HepG2 (cell line): ENCODE data around the gene COQ8B. TPM values are rescaled to one million over a fixed set of nuclear protein-coding genes. Genes with fewer than 3 reads are reported as not detected.

Source experiments
- ASH2L ChIP-seq: fragments of 300-600, 200-600 bp; sonication (generic); IDR thresholded peaks from 2 replicates; pipeline ENCODE4 v1.7.0; 2017; ENCODE audit warnings: low read depth, mild to moderate bottlenecking, moderate library complexity, mixed read lengths, low read length; ENCODE audit not compliant: insufficient read length
- ATRX ChIP-seq: sonication (generic); formaldehyde crosslinking; IDR thresholded peaks from 2 replicates; pipeline ENCODE4 v1.4.0; 2020; ENCODE audit warnings: missing genetic modification reagents, borderline replicate concordance
- CEBPG ChIP-seq: IDR thresholded peaks from 2 replicates; pipeline ENCODE4 v1.6.1; 2016
- HIVEP1 ChIP-seq: sonication (generic); formaldehyde crosslinking; IDR thresholded peaks from 2 replicates; pipeline ENCODE4 v1.4.0; 2020; ENCODE audit warnings: mild to moderate bottlenecking, missing genetic modification reagents
- KAT7 ChIP-seq: IDR thresholded peaks from 2 replicates; pipeline ENCODE4 v1.6.1; 2018; ENCODE audit warnings: borderline replicate concordance, missing compliant biosample characterization
- NCOA1 ChIP-seq: sonication (generic); formaldehyde crosslinking; IDR thresholded peaks from 2 replicates; pipeline ENCODE4 v1.9.0; 2021; ENCODE audit warnings: missing genetic modification reagents
- POLR2AphosphoS5 ChIP-seq: IDR thresholded peaks from 2 replicates; pipeline ENCODE4 v1.6.1; 2012; ENCODE audit warnings: low read depth, low read length
- RBM39 ChIP-seq: fragments of 200-400 bp; formaldehyde crosslinking; IDR thresholded peaks from one replicate; pipeline ENCODE4 v1.6.1; 2018; ENCODE audit warnings: antibody characterized with exemption, mild to moderate bottlenecking, low read depth, low read length; ENCODE audit not compliant: poor library complexity, severe bottlenecking
- RFX3 ChIP-seq: IDR thresholded peaks from 2 replicates; pipeline ENCODE4 v1.6.1; 2016; ENCODE audit warnings: missing biosample characterization, missing genetic modification reagents
- RFXANK ChIP-seq: IDR thresholded peaks from 2 replicates; pipeline ENCODE4 v1.6.1; 2016
- SP140L ChIP-seq: sonication (generic); formaldehyde crosslinking; IDR thresholded peaks from 2 replicates; pipeline ENCODE4 v1.4.0; 2020; ENCODE audit warnings: missing genetic modification reagents, borderline replicate concordance
- TARDBP ChIP-seq: sonication (generic); formaldehyde crosslinking; IDR thresholded peaks from 2 replicates; pipeline ENCODE4 v1.8.0; 2022; ENCODE audit warnings: mild to moderate bottlenecking, missing genetic modification reagents
- U2AF2 ChIP-seq: fragments of 200-400 bp; formaldehyde crosslinking; IDR thresholded peaks from 2 replicates; pipeline ENCODE4 v1.6.1; 2017; ENCODE audit warnings: low read depth, mild to moderate bottlenecking, low read length
- ZNF264 ChIP-seq: sonication (generic); formaldehyde crosslinking; IDR thresholded peaks from 2 replicates; pipeline ENCODE4 v1.4.0; 2020; ENCODE audit warnings: missing genetic modification reagents
- ZNF451 ChIP-seq: sonication (generic); formaldehyde crosslinking; IDR thresholded peaks from 2 replicates; pipeline ENCODE4 v1.5.0; 2020; ENCODE audit warnings: mild to moderate bottlenecking, missing genetic modification reagents
- ZNF460 ChIP-seq: sonication (generic); formaldehyde crosslinking; IDR thresholded peaks from 2 replicates; pipeline ENCODE4 v1.5.1; 2020; ENCODE audit warnings: missing genetic modification reagents, mild to moderate bottlenecking, borderline replicate concordance
- ZNF557 ChIP-seq: sonication (generic); formaldehyde crosslinking; IDR thresholded peaks from 2 replicates; pipeline ENCODE4 v1.4.0; 2020; ENCODE audit warnings: missing genetic modification reagents
- ZNF720 ChIP-seq: sonication (generic); formaldehyde crosslinking; IDR thresholded peaks from 2 replicates; pipeline ENCODE4 v1.4.0; 2020; ENCODE audit warnings: missing genetic modification reagents
- polyA plus RNA-seq, 8 experiments: library from polyadenylated mRNA; depleted of rRNA in 3 of 8; stranded (reverse) in 7 of 8; unstranded in 1 of 8; fragments of >200 nt; fragmentation: Illumina TruSeq in 4 of 8; extraction: Trizol in 4 of 8; gene quantifications; 2 replicates each; pipeline versions ENCODE4 v1.2.1 to v1.2.3, GENCODE V29; 2011 to 2016; ENCODE audit warnings: low read depth in 4 of 8, missing spikeins in 1 of 8, mixed read lengths in 1 of 8; ENCODE audit not compliant: insufficient read depth in 1 of 8
- total RNA-seq, 5 experiments: library from RNA; depleted of rRNA; stranded (reverse); fragments of >200 nt; fragmentation: Illumina TruSeq; extraction: Trizol; gene quantifications; 2 replicates each; pipeline ENCODE4 v1.2.3, GENCODE V29; 2016; ENCODE audit warnings: low read depth in 1 of 5
- TF ChIP-seq, protein P1 (sequence below): sonication (generic); formaldehyde crosslinking; IDR thresholded peaks from 2 replicates; pipeline ENCODE4 v1.4.0; 2020; ENCODE audit warnings: mild to moderate bottlenecking, missing genetic modification reagents, borderline replicate concordance
- TF ChIP-seq, protein P2 (sequence below): sonication (generic); formaldehyde crosslinking; IDR thresholded peaks from 2 replicates; pipeline ENCODE4 v1.4.0; 2020; ENCODE audit warnings: missing genetic modification reagents
- TF ChIP-seq, protein P3 (sequence below): sonication (generic); formaldehyde crosslinking; IDR thresholded peaks from 2 replicates; pipeline ENCODE4 v1.4.0; 2020; ENCODE audit warnings: missing genetic modification reagents
- TF ChIP-seq, protein P4 (sequence below): sonication (generic); formaldehyde crosslinking; IDR thresholded peaks from 2 replicates; pipeline ENCODE4 v1.8.1; 2023; ENCODE audit warnings: mild to moderate bottlenecking, missing genetic modification reagents

The COQ8B gene
- total and polyA plus RNA-seq, 2 of the 13 experiments (the other 11 are each of a cell fraction or from before 2014, with no cell fraction given), result 12.3 to 17.2 TPM

DNA sequence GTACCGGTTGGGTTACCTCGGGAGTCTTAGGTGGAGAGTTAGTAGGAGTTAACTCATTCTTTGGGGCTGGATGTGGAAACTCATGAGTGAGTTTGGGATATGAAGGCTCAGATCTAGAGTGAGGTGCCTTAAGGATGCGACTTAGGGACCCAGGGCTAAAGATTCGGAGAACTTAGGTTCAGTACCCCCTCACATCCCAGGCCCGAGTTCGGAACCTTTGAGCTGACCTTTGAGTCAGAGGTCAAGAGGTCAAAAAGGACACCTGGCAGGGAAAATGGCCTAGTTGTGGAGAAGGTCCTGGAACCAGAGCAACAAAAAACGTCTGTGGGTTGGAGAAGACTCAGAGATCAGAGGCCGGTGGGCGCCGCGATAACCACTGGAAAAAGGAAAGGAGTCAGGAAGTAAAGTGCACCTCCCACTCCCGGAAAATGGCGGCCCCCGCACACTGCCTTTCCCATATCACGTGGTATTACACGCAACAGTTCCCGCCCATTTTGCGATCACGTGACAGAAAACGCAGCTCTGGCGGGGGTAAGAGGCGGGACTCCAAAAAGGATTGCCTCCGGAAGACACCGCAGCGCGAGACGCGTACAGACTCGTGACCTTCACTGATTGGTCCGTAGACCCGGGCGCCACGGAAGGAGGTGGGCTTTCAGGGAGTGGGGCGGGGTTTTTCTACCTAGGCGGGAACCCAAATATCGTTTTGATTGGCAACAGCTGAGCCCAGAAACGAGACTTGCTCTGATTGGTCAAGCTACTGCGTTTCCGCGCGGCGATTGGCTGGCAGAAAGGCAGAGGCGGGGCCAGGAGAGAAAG is 33.6 kb upstream of the COQ8B start, which contains the start of gene ACTMAP (continued):
- TF ChIP-seq HIVEP1 (CRISPR knock-in tag), result no peak
- no peak for TF ChIP-seq KAT7
- peak; percentile 70; the same call in 1 of the 2 replicates for TF ChIP-seq SP140L
- peak; percentile 28 for TF ChIP-seq ASH2L
- TF ChIP-seq POLR2AphosphoS5, result peak; percentile 78
- TF ChIP-seq ZNF460 (CRISPR knock-in tag), result no peak
- TF ChIP-seq, protein P1, sequence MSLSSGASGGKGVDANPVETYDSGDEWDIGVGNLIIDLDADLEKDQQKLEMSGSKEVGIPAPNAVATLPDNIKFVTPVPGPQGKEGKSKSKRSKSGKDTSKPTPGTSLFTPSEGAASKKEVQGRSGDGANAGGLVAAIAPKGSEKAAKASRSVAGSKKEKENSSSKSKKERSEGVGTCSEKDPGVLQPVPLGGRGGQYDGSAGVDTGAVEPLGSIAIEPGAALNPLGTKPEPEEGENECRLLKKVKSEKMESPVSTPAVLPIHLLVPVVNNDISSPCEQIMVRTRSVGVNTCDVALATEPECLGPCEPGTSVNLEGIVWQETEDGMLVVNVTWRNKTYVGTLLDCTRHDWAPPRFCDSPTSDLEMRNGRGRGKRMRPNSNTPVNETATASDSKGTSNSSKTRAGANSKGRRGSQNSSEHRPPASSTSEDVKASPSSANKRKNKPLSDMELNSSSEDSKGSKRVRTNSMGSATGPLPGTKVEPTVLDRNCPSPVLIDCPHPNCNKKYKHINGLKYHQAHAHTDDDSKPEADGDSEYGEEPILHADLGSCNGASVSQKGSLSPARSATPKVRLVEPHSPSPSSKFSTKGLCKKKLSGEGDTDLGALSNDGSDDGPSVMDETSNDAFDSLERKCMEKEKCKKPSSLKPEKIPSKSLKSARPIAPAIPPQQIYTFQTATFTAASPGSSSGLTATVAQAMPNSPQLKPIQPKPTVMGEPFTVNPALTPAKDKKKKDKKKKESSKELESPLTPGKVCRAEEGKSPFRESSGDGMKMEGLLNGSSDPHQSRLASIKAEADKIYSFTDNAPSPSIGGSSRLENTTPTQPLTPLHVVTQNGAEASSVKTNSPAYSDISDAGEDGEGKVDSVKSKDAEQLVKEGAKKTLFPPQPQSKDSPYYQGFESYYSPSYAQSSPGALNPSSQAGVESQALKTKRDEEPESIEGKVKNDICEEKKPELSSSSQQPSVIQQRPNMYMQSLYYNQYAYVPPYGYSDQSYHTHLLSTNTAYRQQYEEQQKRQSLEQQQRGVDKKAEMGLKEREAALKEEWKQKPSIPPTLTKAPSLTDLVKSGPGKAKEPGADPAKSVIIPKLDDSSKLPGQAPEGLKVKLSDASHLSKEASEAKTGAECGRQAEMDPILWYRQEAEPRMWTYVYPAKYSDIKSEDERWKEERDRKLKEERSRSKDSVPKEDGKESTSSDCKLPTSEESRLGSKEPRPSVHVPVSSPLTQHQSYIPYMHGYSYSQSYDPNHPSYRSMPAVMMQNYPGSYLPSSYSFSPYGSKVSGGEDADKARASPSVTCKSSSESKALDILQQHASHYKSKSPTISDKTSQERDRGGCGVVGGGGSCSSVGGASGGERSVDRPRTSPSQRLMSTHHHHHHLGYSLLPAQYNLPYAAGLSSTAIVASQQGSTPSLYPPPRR, result no peak
- no peak for TF ChIP-seq ATRX
- no peak for TF ChIP-seq ZNF264 (CRISPR knock-in tag)
- TF ChIP-seq, protein P2, sequence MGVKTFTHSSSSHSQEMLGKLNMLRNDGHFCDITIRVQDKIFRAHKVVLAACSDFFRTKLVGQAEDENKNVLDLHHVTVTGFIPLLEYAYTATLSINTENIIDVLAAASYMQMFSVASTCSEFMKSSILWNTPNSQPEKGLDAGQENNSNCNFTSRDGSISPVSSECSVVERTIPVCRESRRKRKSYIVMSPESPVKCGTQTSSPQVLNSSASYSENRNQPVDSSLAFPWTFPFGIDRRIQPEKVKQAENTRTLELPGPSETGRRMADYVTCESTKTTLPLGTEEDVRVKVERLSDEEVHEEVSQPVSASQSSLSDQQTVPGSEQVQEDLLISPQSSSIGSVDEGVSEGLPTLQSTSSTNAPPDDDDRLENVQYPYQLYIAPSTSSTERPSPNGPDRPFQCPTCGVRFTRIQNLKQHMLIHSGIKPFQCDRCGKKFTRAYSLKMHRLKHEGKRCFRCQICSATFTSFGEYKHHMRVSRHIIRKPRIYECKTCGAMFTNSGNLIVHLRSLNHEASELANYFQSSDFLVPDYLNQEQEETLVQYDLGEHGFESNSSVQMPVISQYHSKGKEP (CRISPR knock-in tag), result no peak
- TF ChIP-seq, protein P3, sequence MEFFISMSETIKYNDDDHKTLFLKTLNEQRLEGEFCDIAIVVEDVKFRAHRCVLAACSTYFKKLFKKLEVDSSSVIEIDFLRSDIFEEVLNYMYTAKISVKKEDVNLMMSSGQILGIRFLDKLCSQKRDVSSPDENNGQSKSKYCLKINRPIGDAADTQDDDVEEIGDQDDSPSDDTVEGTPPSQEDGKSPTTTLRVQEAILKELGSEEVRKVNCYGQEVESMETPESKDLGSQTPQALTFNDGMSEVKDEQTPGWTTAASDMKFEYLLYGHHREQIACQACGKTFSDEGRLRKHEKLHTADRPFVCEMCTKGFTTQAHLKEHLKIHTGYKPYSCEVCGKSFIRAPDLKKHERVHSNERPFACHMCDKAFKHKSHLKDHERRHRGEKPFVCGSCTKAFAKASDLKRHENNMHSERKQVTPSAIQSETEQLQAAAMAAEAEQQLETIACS, result no peak
- no peak for TF ChIP-seq NCOA1 (CRISPR knock-in tag)
- TF ChIP-seq ZNF557 (CRISPR knock-in tag), result no peak
- TF ChIP-seq RFXANK (CRISPR knock-in tag), result peak; percentile 98
- TF ChIP-seq, protein P4, sequence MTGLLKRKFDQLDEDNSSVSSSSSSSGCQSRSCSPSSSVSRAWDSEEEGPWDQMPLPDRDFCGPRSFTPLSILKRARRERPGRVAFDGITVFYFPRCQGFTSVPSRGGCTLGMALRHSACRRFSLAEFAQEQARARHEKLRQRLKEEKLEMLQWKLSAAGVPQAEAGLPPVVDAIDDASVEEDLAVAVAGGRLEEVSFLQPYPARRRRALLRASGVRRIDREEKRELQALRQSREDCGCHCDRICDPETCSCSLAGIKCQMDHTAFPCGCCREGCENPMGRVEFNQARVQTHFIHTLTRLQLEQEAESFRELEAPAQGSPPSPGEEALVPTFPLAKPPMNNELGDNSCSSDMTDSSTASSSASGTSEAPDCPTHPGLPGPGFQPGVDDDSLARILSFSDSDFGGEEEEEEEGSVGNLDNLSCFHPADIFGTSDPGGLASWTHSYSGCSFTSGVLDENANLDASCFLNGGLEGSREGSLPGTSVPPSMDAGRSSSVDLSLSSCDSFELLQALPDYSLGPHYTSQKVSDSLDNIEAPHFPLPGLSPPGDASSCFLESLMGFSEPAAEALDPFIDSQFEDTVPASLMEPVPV, result no peak
- peak; percentile 34; the same call in 1 of the 2 replicates for TF ChIP-seq TARDBP (CRISPR knock-in tag)
- TF ChIP-seq ZNF451, result no peak
- peak; percentile 54; the same call in 1 of the 2 replicates for TF ChIP-seq U2AF2
- TF ChIP-seq RBM39, result no peak
- no peak for TF ChIP-seq CEBPG (CRISPR knock-in tag)
- no peak for TF ChIP-seq ZNF720 (CRISPR knock-in tag)
- no peak for TF ChIP-seq RFX3
